Measurements from ENCODE around the gene TMEM115. TPM values are rescaled to one million over a fixed set of nuclear protein-coding genes. Genes with fewer than 3 reads are reported as not detected.

TMEM115 gene
- total and polyA plus RNA-seq, 9 of the 15 experiments (the other 6 are each of a cell fraction or from before 2014, with no cell fraction given) = 1.6 to 26.9 (median 14.1) TPM

- TF ChIP-seq ZNF740 (CRISPR knock-in tag; IDR thresholded peaks at IDR 0.05) (no peak), ZNF740 (tag; IDR thresholded peaks at IDR 0.05) (no peak), ZEB2 (IDR thresholded peaks at IDR 0.05) (no peak), SFPQ (IDR thresholded peaks at IDR 0.05; ENCODE audit: low read depth, low read length) (no peak), ZFPM2 (CRISPR knock-in tag; IDR thresholded peaks at IDR 0.05) (no peak), SMARCA5 (IDR thresholded peaks at IDR 0.05) (no peak), TSHZ1 (CRISPR knock-in tag; IDR thresholded peaks at IDR 0.05) (no peak), RREB1 (CRISPR knock-in tag; IDR thresholded peaks at IDR 0.05) (no peak), TAF7 (tag; IDR thresholded peaks at IDR 0.05) (no peak), E2F6 (IDR thresholded peaks at IDR 0.05; ENCODE audit: borderline replicate concordance in 1 of 2, extremely low read depth in 1 of 2, insufficient read depth in 1 of 2, insufficient read length in 1 of 2, low read depth in 1 of 2, low read length in 1 of 2, poor library complexity in 1 of 2, severe bottlenecking in 1 of 2) (peak in 1 of 2 experiments; percentile 56), NRF1 (conservative IDR thresholded peaks at IDR 0.05 in 1 of 2, IDR thresholded peaks at IDR 0.05 in 1 of 2) (peak; percentile 70 to 73; a peak in 3 of 4 replicates), ELF1 (tag; IDR thresholded peaks at IDR 0.05) (no peak), GATAD2B (IDR thresholded peaks at IDR 0.05; ENCODE audit: borderline replicate concordance) (peak; percentile 79; the same call in 1 of the 2 replicates)
Observed at GRCh38 chr3:50320853-50321335, 38.4 kb downstream of the TMEM115 start (continued).
